Pancreas (tissue), 10 donors: ENCODE data around the gene RIOK1. TPM values are rescaled to one million over a fixed set of nuclear protein-coding genes. Genes with fewer than 3 reads are reported as not detected.
"Not testable (repeated sequence)": the region's sequence is repeated elsewhere in the genome, so short reads cannot be mapped to it uniquely, and the experiment has no call there.

ENCODE experiments used
- ATAC-seq, 4 donors: fragments of 200-7000 bp; cut with Tn5 transposase; one replicate each; pipeline versions ENCODE4 v1.8.0 to v1.9.1; 2020; ENCODE audit warnings: mild to moderate bottlenecking in 4 of 4, moderate library complexity in 4 of 4
- DNase-seq, 6 donors: peaks; one replicate each; pipeline ENCODE4 v3.0.0-alpha.2; 2020
- FAIRE-seq: peaks from 2 replicates; lab custom pipeline; 2012; peaks lifted over from hg19 to GRCh38; lab: Jason Lieb, UNC
- H3K27ac ChIP-seq, 4 donors: fragments of 200-600 bp; sonication (generic); 1 replicate in 3 of 4; 2 replicates in 1 of 4; pipeline versions ENCODE4 v1.5.0 to v1.8.0; 2020
- H3K27me3 ChIP-seq, 4 donors: fragments of 200-600 bp; one replicate each; pipeline ENCODE4 v1.8.0; 2021
- H3K36me3 ChIP-seq, 3 donors: fragments of 200-600 bp; sonication (generic) in 1 of 3; one replicate each; pipeline versions ENCODE4 v1.5.0 to v1.8.0; 2020 to 2021
- H3K4me1 ChIP-seq, 3 donors: fragments of 200-600 bp; one replicate each; pipeline ENCODE4 v1.8.0; 2021
- H3K4me3 ChIP-seq, 4 donors: fragments of 200-600 bp; sonication (generic) in 2 of 4; one replicate each; pipeline versions ENCODE4 v1.5.0 to v1.8.0; 2020 to 2021
- H3K9me3 ChIP-seq, 4 donors: fragments of 200-600 bp; one replicate each; pipeline ENCODE4 v1.8.0; 2021
- CTCF ChIP-seq, 4 donors: fragments of 200-600 bp; sonication (generic) in 3 of 4; IDR thresholded peaks; one replicate each; pipeline versions ENCODE4 v1.5.0 to v1.8.0; 2021; ENCODE audit warnings: antibody characterized with exemption in 4 of 4
- WGBS, 2 donors: extraction: QIAGEN DNeasy Blood & Tissue Kit; methylation state at CpG; one replicate each; pipeline ENCODE4 v1.1.7; 2013; 5-methylcytosine and 5-hydroxymethylcytosine counted together
- intact Hi-C, 3 donors: fragments of 100-400 bp; cut with DNase I; formaldehyde crosslinking; loops; one replicate each; pipeline versions ENCODE4 v1.11.1 to v1.14.2; 2022
- polyA plus RNA-seq, 2 donors: library from polyadenylated mRNA; stranded (reverse); fragments of 200-250 nt; gene quantifications; one replicate each; pipeline ENCODE4 v1.2.3, GENCODE V29; 2013
- total RNA-seq, 6 donors: library from RNA; stranded (reverse); fragmentation: NEBNext Ultra II Directional in 4 of 6; extraction: Animal tissue kit (Norgen Biotek cat#: 25700) in 4 of 6; gene quantifications; one replicate each; pipeline versions ENCODE4 v1.2.1 to v1.2.4, GENCODE V29; 2021 to 2023
- donor health status: healthy with polysubstance abuse.
- donor health status: DM: no; HTN: no; CAD: no; lungs with moderate emphysema.
- donor health status: DM: no; HTN: no; CAD: no.
- donor health status: control.
- donor health status: control.
- donor health status: Bipolar disorder and iron deficiency.
- donor health status: DM: yes; HTN: yes; CAD: no.
- donor health status: DM: no; HTN: no; CAD: no.
- donor health status: DM: no; HTN: no; CAD: no.
- donor health status: DM: yes; HTN: yes; CAD: no.

Gene RIOK1
- total RNA-seq: 10 to 100 TPM in 3 of 6 donors, 1 to 10 TPM in 3; 6.6 to 10.9 (median 9.5) TPM
- 10 to 100 TPM in 1 of 2 donors, 1 to 10 TPM in 1; 6.9 to 11.0 TPM for polyA plus RNA-seq

DNA sequence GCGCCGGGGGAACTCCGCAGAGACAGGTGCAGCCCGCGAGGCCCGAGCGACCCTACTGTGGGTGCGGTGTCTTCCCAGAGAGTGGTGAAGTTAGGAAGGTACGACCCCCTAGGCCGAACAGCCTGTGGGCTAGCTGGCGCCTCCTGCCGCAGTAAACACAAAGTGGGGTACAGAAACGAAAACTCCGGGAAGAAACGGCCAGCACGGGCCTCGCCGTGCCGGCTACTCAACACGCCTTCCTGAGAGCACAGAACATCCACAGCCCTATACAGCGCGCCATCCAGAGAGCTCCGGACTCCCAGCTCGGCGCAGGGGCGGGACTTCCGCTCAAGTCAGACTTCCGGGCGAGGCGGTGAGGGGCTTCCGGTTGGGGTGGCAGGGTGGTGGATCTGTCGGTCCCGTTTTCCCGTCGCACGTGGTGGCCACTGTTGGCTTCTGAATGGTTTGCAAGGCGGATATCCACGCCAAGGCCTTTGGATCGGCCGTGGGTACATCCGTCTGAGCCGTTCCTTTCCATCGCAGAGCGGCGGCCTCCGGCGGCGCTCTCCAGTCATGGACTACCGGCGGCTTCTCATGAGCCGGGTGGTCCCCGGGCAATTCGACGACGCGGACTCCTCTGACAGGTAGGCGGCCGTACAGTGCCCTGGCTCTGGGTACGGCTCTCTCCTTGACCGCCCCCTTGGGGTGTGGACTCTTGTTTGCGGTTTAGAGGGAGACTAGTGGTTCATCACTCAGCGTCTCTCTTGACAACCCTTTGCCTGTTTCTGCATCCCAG is at the start of gene RIOK1, which contains the start of gene CAGE1:
Gene RIOK1, plus strand, starts transcription at position 358 of the 775 bp plus-strand sequence. Its CDS starts 195 bp downstream, at position 553.
Gene CAGE1, minus strand, starts transcription at position 292 of the 775 bp plus-strand sequence. CDS start 2,569 bp downstream, outside the sequence.
- H3K27me3 ChIP-seq: no peaks in the 10 kb centered on the region
- H3K9me3 ChIP-seq: no peaks in the 10 kb centered on the region
- H3K4me3 ChIP-seq: peak within 1 kb of the TSS; percentile 72 to 83 (median 78)
- DNase-seq (peak; percentile 90 to 97 (median 93)), FAIRE-seq (no peak), ATAC-seq (peak; percentile 98 to 99 (median 99))
- TF ChIP-seq CTCF (IDR thresholded peaks at IDR 0.05): no peak
- 0% methylated on average over 60 to 62 of the region's 62 CpGs for WGBS, 2 donors
- intact Hi-C loops: loop anchor here in 1 of 3 donors (10.0 kb wide), 1 partner anchor 75 kb away; the partner anchor contains the start of gene SSR1
- H3K27ac ChIP-seq: peak within 1 kb of the TSS; percentile 73 to 92 (median 86)
- no peaks in the 10 kb centered on the region for H3K36me3 ChIP-seq
- peaks cover 0 to 23% (median 16%) of the 10 kb centered on the region in 3 donors for H3K4me1 ChIP-seq

- DNase-seq (no peak), FAIRE-seq (no peak), ATAC-seq (no peak)
- H3K9me3 ChIP-seq: no peaks in the 10 kb centered on the region
- H3K27me3 ChIP-seq: no peaks in the 10 kb centered on the region
- no peaks in the 10 kb centered on the region for H3K4me1 ChIP-seq
- no peak for TF ChIP-seq CTCF (IDR thresholded peaks at IDR 0.05)
- WGBS, 2 donors: 85 to 97% methylated on average over 3 of the region's 3 CpGs
- intact Hi-C loops: no loop called here
- no peaks in the 10 kb centered on the region for H3K36me3 ChIP-seq
- no peak overlapping the region for H3K4me3 ChIP-seq
- H3K27ac ChIP-seq: no peak overlapping the region
These were observed 48.3 kb upstream of the RIOK1 start for GRCh38 chr6:7341271-7341670.

DNA sequence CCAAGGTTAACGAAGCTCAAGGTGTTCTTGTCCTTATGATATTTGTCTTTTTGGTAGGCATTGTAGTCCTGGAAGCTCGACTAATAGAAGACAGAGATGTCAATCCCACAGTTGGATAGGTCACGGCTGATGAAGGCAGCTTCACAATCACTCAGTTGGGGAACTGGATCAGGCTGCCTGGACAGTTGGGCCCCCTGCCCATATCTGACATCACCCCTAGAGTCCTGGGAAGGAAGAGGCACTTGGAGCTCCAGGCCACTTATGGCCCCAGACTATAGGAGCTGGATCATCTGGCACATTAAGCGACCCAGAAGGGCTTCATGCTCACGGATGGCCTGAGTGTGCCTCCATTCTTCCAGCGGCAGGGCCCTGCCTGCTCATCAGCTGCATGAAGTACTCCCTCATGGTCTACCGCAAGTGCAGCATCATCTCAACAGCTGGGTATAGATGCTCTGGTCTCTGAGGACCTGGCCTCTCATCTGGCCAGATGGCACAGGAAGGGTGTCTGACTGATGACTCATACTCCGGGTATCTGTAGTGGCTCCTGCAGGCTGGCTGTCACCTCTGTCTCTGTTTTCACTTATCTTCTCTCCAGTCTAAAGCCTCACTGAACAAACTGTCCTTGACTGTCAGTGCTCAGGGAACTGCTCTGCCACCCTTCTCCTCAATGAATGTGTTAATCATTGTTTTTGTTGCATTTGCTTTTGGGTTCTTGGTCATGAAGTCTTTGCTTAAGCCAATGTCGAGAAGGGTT is 47.4 kb upstream of the RIOK1 start:
- TF ChIP-seq CTCF (IDR thresholded peaks at IDR 0.05): no peak
- H3K27ac ChIP-seq: no peak overlapping the region
- FAIRE-seq (no peak), ATAC-seq (no peak), DNase-seq (no peak)
- H3K4me1 ChIP-seq: no peaks in the 10 kb centered on the region
- no peaks in the 10 kb centered on the region for H3K27me3 ChIP-seq
- H3K36me3 ChIP-seq: no peaks in the 10 kb centered on the region
- H3K4me3 ChIP-seq: no peak overlapping the region
- intact Hi-C loops: no loop called here
- WGBS, 2 donors: 77 to 78% methylated on average over 9 of the region's 9 CpGs
- H3K9me3 ChIP-seq: no peaks in the 10 kb centered on the region

DNA sequence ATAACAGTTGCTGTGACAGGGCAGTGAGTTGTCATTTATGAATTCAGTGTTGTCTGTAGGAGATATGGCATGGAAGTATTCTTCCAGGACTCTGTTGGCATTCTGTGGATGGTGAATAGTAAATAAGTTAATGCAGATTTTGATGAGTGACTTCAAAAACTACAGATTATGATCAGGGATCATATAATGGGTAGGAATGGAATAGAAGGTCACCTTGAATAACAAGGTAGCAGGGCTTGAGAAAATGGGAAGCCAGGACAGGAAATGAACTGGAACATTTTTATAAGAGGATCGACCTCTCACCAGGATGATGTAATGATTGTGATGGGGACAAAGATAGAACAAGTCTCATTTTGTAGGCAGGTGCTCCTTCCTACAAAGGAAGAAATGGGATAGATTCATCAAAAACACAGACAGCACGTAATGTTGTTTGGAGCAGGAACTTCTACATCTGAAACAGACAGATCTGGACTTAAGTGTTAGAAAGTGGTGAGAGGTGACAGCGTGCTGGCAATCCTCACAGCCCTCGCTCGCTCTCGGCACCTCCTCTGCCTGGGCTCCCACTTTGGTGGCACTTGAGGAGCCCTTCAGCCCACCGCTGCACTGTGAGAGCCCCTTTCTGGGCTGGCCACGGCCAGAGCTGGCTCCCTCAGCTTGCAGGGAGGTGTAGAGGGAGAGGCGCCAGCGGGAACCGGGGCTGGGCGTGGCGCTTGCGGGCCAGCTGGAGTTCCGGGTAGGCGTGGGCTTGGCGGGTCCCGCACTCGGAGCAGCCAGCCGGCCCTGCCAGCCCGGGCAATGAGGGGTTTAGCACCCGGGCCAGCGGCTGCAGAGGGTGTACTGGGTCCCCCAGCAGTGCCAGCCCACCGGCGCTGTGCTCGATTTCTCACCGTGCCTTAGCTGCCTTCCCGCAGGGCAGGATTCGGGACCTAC is 45.8 kb upstream of the RIOK1 start:
- Histone ChIP-seq H3K4me3 (no peak overlapping the region), H3K9me3 (no peaks in the 10 kb centered on the region), H3K36me3 (no peaks in the 10 kb centered on the region), H3K27me3 (no peaks in the 10 kb centered on the region), H3K27ac (no peak overlapping the region), H3K4me1 (no peaks in the 10 kb centered on the region)
- no peak for TF ChIP-seq CTCF (IDR thresholded peaks at IDR 0.05)
- FAIRE-seq (no peak), DNase-seq (peak in 1 of 6 donors; percentile 69), ATAC-seq (no peak)
- 84 to 94% methylated on average over 26 to 29 of the region's 29 CpGs for WGBS, 2 donors
- intact Hi-C loops: no loop called here

DNA sequence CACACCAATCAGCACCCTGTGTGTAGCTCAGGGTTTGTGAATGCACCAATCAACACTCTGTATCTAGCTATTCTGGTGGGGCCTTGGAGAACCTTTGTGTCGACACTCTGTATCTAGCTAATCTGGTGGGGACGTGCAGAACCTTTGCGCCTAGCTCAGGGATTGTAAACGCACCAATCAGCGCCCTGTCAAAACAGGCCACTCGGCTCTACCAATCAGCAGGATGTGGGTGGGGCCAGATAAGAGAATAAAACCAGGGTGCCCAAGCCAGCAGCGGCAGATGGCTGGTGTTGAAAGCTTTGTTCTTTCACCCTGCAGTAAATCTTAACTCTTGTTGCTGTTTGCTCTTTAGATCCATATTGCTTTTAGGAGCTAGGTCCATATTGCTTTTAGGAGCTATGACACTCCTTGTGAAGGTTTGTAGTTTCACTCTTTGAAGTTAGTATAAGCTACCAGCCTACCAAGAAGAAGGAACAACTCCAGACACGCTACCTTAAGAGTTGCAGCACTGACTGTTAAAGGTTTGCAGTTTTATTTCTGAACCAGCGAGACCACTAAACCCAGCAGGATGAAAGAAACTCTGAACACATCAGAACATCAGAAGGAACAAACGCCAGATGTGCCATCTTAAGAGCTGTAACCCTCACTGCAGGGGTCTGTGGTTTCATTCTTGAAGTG is 44.7 kb upstream of the RIOK1 start:
- H3K4me1 ChIP-seq, FAIRE-seq, ATAC-seq, DNase-seq, intact Hi-C loops, H3K27me3 ChIP-seq, H3K36me3 ChIP-seq, H3K9me3 ChIP-seq, H3K4me3 ChIP-seq, H3K27ac ChIP-seq: not testable (repeated sequence)
- 79 to 83% methylated on average over 10 of the region's 10 CpGs for WGBS, 2 donors

GRCh38 chr6:7347551-7347997 is 42.0 kb upstream of the RIOK1 start:
- FAIRE-seq, H3K27me3 ChIP-seq, H3K4me1 ChIP-seq: not testable (repeated sequence)

More at GRCh38 chr6:7347551-7347997, 42.0 kb upstream of the RIOK1 start:
- WGBS, 2 donors: 60 to 62% methylated on average over 2 of the region's 2 CpGs
- ATAC-seq, H3K4me3 ChIP-seq, H3K9me3 ChIP-seq, intact Hi-C loops, H3K36me3 ChIP-seq, H3K27ac ChIP-seq, DNase-seq: not testable (repeated sequence)
